GM12878 (cell line): Measurements from ENCODE around the gene ZNF800. TPM values are rescaled to one million over a fixed set of nuclear protein-coding genes. Genes with fewer than 3 reads are reported as not detected.

Experiments used
- ATAC-seq: fragments of 200-7000 bp; cut with Tn5 transposase; 3 replicates; pipeline ENCODE4 v1.9.1; 2020; ENCODE audit warnings: mild to moderate bottlenecking, moderate library complexity
- BruUV-seq: library from RNA; stranded (reverse); fragments of 400-500 nt; replicated peaks from 2 replicates; lab custom pipeline; 2021; lab: Mats Ljungman, UMichigan
- CTCF ChIA-PET: fragments of 300-600 bp; sonication (Branson Sonifier 250); formaldehyde crosslinking; extraction: SDS; loops from one replicate; lab custom pipeline; 2021; ENCODE audit warnings: inconsistent platforms; lab: Yijun Ruan, JAX
- POLR2A ChIA-PET: fragments of 350-600 bp; formaldehyde crosslinking; extraction: SDS; loops from one replicate; lab custom pipeline; 2021; ENCODE audit warnings: inconsistent platforms; lab: Charles Lee
- RAD21 ChIA-PET: fragments of 300-600 bp; sonication (Branson Sonifier 250); formaldehyde crosslinking; loops from one replicate; lab custom pipeline; 2023; ENCODE audit warnings: antibody characterized with exemption; ENCODE audit not compliant: unreplicated experiment; lab: Charles Lee
- SMC1A ChIA-PET: fragments of 300-600 bp; sonication (Branson Sonifier 250); formaldehyde crosslinking; loops from one replicate; lab custom pipeline; 2023; ENCODE audit not compliant: unreplicated experiment, uncharacterized antibody; lab: Charles Lee
- DNase-seq: peaks from one replicate; pipeline ENCODE4 v3.0.0-alpha.2; 2011; ENCODE audit warnings: low read depth, low spot score
- FAIRE-seq: peaks from 3 replicates; lab custom pipeline; 2011; peaks lifted over from hg19 to GRCh38; lab: Jason Lieb, UNC
- H2AFZ ChIP-seq: 2 replicates; pipeline ENCODE4 v1.6.0; 2011; ENCODE audit warnings: low read depth, low read length, control low read depth; ENCODE audit not compliant: control insufficient read depth
- H3K27ac ChIP-seq: 2 replicates; pipeline ENCODE4 v1.5.1; 2011; ENCODE audit warnings: control low read depth; ENCODE audit not compliant: control insufficient read depth, insufficient read depth
- H3K27me3 ChIP-seq, 2 experiments: replicated peaks in 1 of 2; 2 replicates each; pipeline versions ENCODE4 v1.6.0 to v1.6.1; 2011; ENCODE audit warnings: low read length in 1 of 2; ENCODE audit not compliant: control insufficient read depth in 2 of 2, insufficient read depth in 2 of 2
- H3K36me3 ChIP-seq, 2 experiments: 2 replicates each; pipeline ENCODE4 v1.5.1; 2011; ENCODE audit warnings: low read length in 1 of 2; ENCODE audit not compliant: control insufficient read depth in 2 of 2, insufficient read depth in 2 of 2
- H3K4me1 ChIP-seq: 2 replicates; pipeline ENCODE4 v1.6.1; 2011; ENCODE audit warnings: mild to moderate bottlenecking, low read length, moderate library complexity, mixed read lengths; ENCODE audit not compliant: control insufficient read depth, insufficient read depth
- H3K4me2 ChIP-seq: 2 replicates; pipeline ENCODE4 v1.6.0; 2011; ENCODE audit warnings: control low read depth; ENCODE audit not compliant: control insufficient read depth, insufficient read depth
- H3K4me3 ChIP-seq: fragments of 200-600 bp; sonication (generic); 2 replicates; pipeline ENCODE4 v1.5.1; 2016
- H3K79me2 ChIP-seq: 2 replicates; pipeline ENCODE4 v1.6.0; 2011; ENCODE audit warnings: low read length; ENCODE audit not compliant: control insufficient read depth, insufficient read depth
- H3K9ac ChIP-seq: 2 replicates; pipeline ENCODE4 v1.8.0; 2011; ENCODE audit warnings: low read length, control low read depth, mixed read lengths; ENCODE audit not compliant: control insufficient read depth, insufficient read depth
- H3K9me3 ChIP-seq: replicated peaks from 3 replicates; pipeline ENCODE4 v1.5.1; 2011; ENCODE audit warnings: mild to moderate bottlenecking, low read length; ENCODE audit not compliant: control insufficient read depth, insufficient read depth
- H4K20me1 ChIP-seq: 2 replicates; pipeline ENCODE4 v1.6.0; 2011; ENCODE audit not compliant: control insufficient read depth, insufficient read depth
- BCLAF1 ChIP-seq: fragments of 450-650 bp; IDR thresholded peaks from 2 replicates; pipeline ENCODE4 v1.6.1; 2017; ENCODE audit warnings: antibody characterized with exemption, mild to moderate bottlenecking, moderate library complexity
- CUX1 ChIP-seq: IDR thresholded peaks from 2 replicates; pipeline ENCODE4 v1.6.1; 2012; ENCODE audit warnings: improper control_type of control experiment, low read depth, low read length; ENCODE audit not compliant: insufficient replicate concordance
- EGR1 ChIP-seq, 2 experiments: IDR thresholded peaks; 1 replicate in 1 of 2; 2 replicates in 1 of 2; pipeline ENCODE4 v1.6.1; 2011 to 2012; ENCODE audit warnings: low read depth in 2 of 2, low read length in 2 of 2, borderline replicate concordance in 1 of 2, mild to moderate bottlenecking in 1 of 2, moderate library complexity in 1 of 2
- HSF1 ChIP-seq: fragments of 150-350 bp; IDR thresholded peaks from 2 replicates; pipeline ENCODE4 v1.6.1; 2014; ENCODE audit warnings: mild to moderate bottlenecking, low read depth, low read length
- IKZF1 ChIP-seq: fragments of 450-650 bp; conservative IDR thresholded peaks from 2 replicates; pipeline ENCODE4 v1.6.1; 2017; ENCODE audit warnings: antibody characterized with exemption, mild to moderate bottlenecking
- IRF4 ChIP-seq: IDR thresholded peaks from 2 replicates; pipeline ENCODE4 v1.6.1; 2011; ENCODE audit warnings: low read depth, low read length
- MEF2A ChIP-seq: IDR thresholded peaks from 2 replicates; pipeline ENCODE4 v1.6.1; 2011; ENCODE audit warnings: low read depth, mild to moderate bottlenecking, low read length, moderate library complexity; ENCODE audit not compliant: insufficient read depth
- MEF2B ChIP-seq: fragments of 450-650 bp; IDR thresholded peaks from 2 replicates; pipeline ENCODE4 v1.6.1; 2018; ENCODE audit warnings: mild to moderate bottlenecking, moderate library complexity; ENCODE audit not compliant: partially characterized antibody, poor library complexity, severe bottlenecking
- PAX5 ChIP-seq: IDR thresholded peaks from 2 replicates; pipeline ENCODE4 v1.6.1; 2011; ENCODE audit warnings: low read depth, low read length, borderline replicate concordance
- RAD51 ChIP-seq: fragments of 450-650 bp; IDR thresholded peaks from 2 replicates; pipeline ENCODE4 v1.6.1; 2016; ENCODE audit warnings: moderate library complexity, mild to moderate bottlenecking, inconsistent platforms
- SMARCA5 ChIP-seq: fragments of 450-650 bp; IDR thresholded peaks from 2 replicates; pipeline ENCODE4 v1.6.1; 2017; ENCODE audit warnings: mild to moderate bottlenecking
- STAT1 ChIP-seq: fragments of 450-650 bp; conservative IDR thresholded peaks from 2 replicates; pipeline ENCODE4 v1.6.1; 2014; ENCODE audit warnings: antibody characterized with exemption, mild to moderate bottlenecking
- SUPT20H ChIP-seq: IDR thresholded peaks from 2 replicates; pipeline ENCODE4 v1.6.1; 2011; ENCODE audit warnings: low read depth, mild to moderate bottlenecking, low read length, moderate library complexity, borderline replicate concordance; ENCODE audit not compliant: control insufficient read depth
- WRNIP1 ChIP-seq: IDR thresholded peaks from 2 replicates; pipeline ENCODE4 v1.6.1; 2011; ENCODE audit warnings: low read depth, low read length, improper control_type of control experiment, borderline replicate concordance
- ZNF24 ChIP-seq: fragments of 450-650 bp; IDR thresholded peaks from 2 replicates; pipeline ENCODE4 v1.6.1; 2017; ENCODE audit warnings: antibody characterized with exemption, mild to moderate bottlenecking
- WGBS: methylation state at CpG from one replicate; pipeline ENCODE4 v1.1.6; 2016; ENCODE audit warnings: low lambda C conversion rate; ENCODE audit not compliant: insufficient replicate concordance, insufficient coverage; ENCODE audit errors: missing lambda C conversion rate; 5-methylcytosine and 5-hydroxymethylcytosine counted together
- in situ Hi-C: fragments of 300-500 bp; cut with MboI; formaldehyde crosslinking; loops from 9 replicates; pipeline ENCODE4 v1.14.3; 2018; ENCODE audit warnings: mixed read lengths
- intact Hi-C: fragments of 100-400 bp; cut with micrococcal nuclease; formaldehyde crosslinking; loops from one replicate; pipeline ENCODE4 v1.14.2; 2022; ENCODE audit not compliant: unreplicated experiment
- polyA plus RNA-seq, 11 experiments: library from polyadenylated mRNA; depleted of rRNA in 4 of 11; unstranded in 6 of 11; stranded (reverse) in 5 of 11; fragments of >200 nt; fragmentation: Nextera tagmentation in 4 of 11; fragmentation: Illumina TruSeq in 1 of 11; extraction: Ambion mirVana in 4 of 11; extraction: Trizol in 1 of 11; gene quantifications; 1 replicate in 1 of 11; 2 replicates in 10 of 11; pipeline versions ENCODE4 v1.2.1 to v1.2.3, GENCODE V29; 2011 to 2016; ENCODE audit warnings: inconsistent platforms in 2 of 11, missing spikeins in 2 of 11, low read depth in 1 of 11
- total RNA-seq, 4 experiments: library from RNA; depleted of rRNA in 3 of 4; stranded (reverse); fragments of >200 nt in 3 of 4; fragmentation: Illumina TruSeq in 1 of 4; extraction: Trizol in 1 of 4; gene quantifications; 2 replicates each; pipeline versions ENCODE4 v1.2.1 to v1.2.3, GENCODE V29; 2013 to 2021

ZNF800 gene
- total and polyA plus RNA-seq, 10 of the 15 experiments (the other 5 are each of a cell fraction or from before 2014, with no cell fraction given): 6.8 to 33.9 (median 23.8) TPM

- SMC1A ChIA-PET: interaction anchor here (1.4 to 2.1 kb wide), 4 partner anchors 9 to 24 kb away, joined by 4 to 7 read pairs (median 6); no protein-coding TSS in a partner anchor
- H2AFZ ChIP-seq: no peak overlapping the region
- H4K20me1 ChIP-seq: no peaks in the 10 kb centered on the region
- no peaks in the 10 kb centered on the region for H3K27me3 ChIP-seq
- no peak for ATAC-seq
- RAD21 ChIA-PET: interaction anchor here (0.5 to 1.3 kb wide), 2 partner anchors 19 to 80 kb away, joined by 3 read pairs; no protein-coding TSS in a partner anchor
- H3K27ac ChIP-seq: no peak overlapping the region
- WGBS: 72% methylated on average over 2 of the region's 2 CpGs
- in situ Hi-C loops: no loop called here
- BruUV-seq: no TSS peak
- no peaks in the 10 kb centered on the region for H3K4me1 ChIP-seq
- CTCF ChIA-PET: interaction anchor here (0.8 to 3.8 kb wide), 5 partner anchors 13 to 21 kb away, joined by 3 to 18 read pairs (median 3); no protein-coding TSS in a partner anchor
- no peak for TF ChIP-seq MEF2B
- TF ChIP-seq ZNF24: no peak
- no peak for TF ChIP-seq SMARCA5
- no peak for TF ChIP-seq EGR1 (IDR thresholded peaks at IDR 0.05; ENCODE audit: borderline replicate concordance in 1 of 2, low read depth in 2 of 2, low read length in 2 of 2)
- TF ChIP-seq WRNIP1: no peak
- no peak for TF ChIP-seq IKZF1
- TF ChIP-seq CUX1: no peak
- TF ChIP-seq SUPT20H: no peak
- no peak for TF ChIP-seq BCLAF1
- TF ChIP-seq MEF2A: no peak
- TF ChIP-seq STAT1: no peak
- no peak for TF ChIP-seq PAX5
- no peak for TF ChIP-seq RAD51
- no peak for TF ChIP-seq IRF4
- TF ChIP-seq HSF1: no peak
- TF ChIP-seq, all 136 proteins: peak for 0
- POLR2A ChIA-PET: interaction anchor here (1.0 to 1.2 kb wide), 2 partner anchors 10 to 15 kb away, joined by 3 to 4 read pairs; no protein-coding TSS in a partner anchor
- no peak overlapping the region for H3K9ac ChIP-seq
- no peak overlapping the region for H3K4me2 ChIP-seq
- no peak overlapping the region for H3K4me3 ChIP-seq
- no peaks in the 10 kb centered on the region for H3K9me3 ChIP-seq
- intact Hi-C loops: loop anchor here (2.0 kb wide), 1 partner anchor 15 kb away; no protein-coding TSS in a partner anchor
- DNase-seq (no peak), FAIRE-seq (no peak)
- H3K79me2 ChIP-seq: peaks cover 4% of the 10 kb centered on the region
- peaks cover 0 to 18% of the 10 kb centered on the region in 2 experiments; a peak in 3 of 4 replicates for H3K36me3 ChIP-seq
Observed at GRCh38 chr7:127367679-127368078, 24.8 kb downstream of the ZNF800 start.
